Right renal cortex interstitium (tissue), 3 donors: ENCODE measurements around the gene UIMC1. TPM values are rescaled to one million over a fixed set of nuclear protein-coding genes. Genes with fewer than 3 reads are reported as not detected.
"Not testable (repeated sequence)": the region's sequence is repeated elsewhere in the genome, so short reads cannot be mapped to it uniquely, and the experiment has no call there.

Source experiments
- DNase-seq, 3 donors: peaks; one replicate each; pipeline ENCODE4 v3.0.0-alpha.2; 2013; ENCODE audit warnings: low read depth in 3 of 3, low spot score in 2 of 3
- polyA plus RNA-seq, 3 donors: library from polyadenylated mRNA; unstranded; fragments of 120-200 nt; gene quantifications; one replicate each; pipeline ENCODE4 v1.2.1, GENCODE V29; 2013; ENCODE audit not compliant: insufficient read length in 3 of 3

UIMC1 gene
- 10 to 100 TPM; 41.4 to 52.1 (median 49.2) TPM for polyA plus RNA-seq

DNA sequence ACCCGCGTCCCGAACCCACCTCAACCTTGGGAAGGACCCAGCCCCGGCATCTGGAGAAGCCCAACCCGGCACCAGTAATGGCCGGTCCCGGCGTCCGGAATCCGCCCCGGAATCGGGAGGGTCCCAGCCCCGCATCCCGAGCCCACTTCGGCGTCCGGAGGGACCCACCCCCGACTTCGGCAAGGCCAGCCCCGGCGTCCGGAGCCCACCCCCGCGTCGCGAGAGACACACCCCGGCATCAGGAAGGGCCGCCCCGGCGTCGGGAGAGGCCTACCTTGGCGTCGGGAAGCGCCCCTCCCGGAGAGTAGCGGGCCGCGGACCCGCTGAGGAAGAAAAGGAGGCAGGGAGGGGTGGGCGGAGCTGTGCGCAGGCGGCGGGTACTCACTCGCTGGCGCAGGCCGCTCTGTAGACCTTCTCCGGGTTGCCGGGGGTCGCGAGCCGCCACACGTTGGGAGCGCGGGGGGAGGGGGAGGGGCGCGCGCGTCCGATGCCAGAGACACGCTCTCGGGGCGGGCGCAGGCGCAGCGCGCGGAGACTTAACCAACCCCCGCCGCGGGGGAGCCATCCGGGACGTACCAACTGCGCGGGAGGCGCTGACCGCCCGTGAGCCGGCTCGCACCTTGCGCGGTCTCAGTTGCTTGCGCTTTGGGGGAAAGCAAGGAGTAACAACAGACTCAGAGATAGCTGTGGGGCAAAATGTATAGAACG, at the start of gene UIMC1:
Gene UIMC1 (minus strand): TSS at position 515 of the 708 bp plus-strand sequence. CDS start 24,164 bp downstream, outside the sequence.
- peak; percentile 83 to 89 (median 84) for DNase-seq

- no peak for DNase-seq
These were observed 42.7 kb upstream of the UIMC1 start for GRCh38 chr5:177049285-177049684.

DNA sequence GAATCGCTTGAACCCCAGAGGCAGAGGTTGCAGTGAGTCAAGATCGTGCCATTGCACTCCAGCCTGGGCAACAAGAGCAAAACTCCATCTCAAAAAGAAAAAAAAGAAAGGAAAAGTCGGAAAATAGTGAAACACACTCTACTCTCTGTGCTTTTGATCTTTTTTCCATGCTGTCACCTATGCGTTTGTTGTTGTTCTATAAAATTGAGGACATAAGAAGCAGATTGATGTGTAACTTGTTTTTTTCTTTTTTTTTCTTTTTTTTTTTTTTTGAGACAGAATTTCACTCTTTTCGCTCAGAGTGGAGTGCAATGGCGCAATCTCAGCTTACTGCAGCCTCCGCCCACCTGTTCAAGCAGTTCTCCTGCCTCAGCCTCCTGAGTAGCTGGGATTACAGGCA, 42.0 kb upstream of the UIMC1 start:
- DNase-seq = not testable (repeated sequence)

- DNase-seq = no peak
These were observed 39.1 kb upstream of the UIMC1 start for GRCh38 chr5:177045631-177046030.

DNA sequence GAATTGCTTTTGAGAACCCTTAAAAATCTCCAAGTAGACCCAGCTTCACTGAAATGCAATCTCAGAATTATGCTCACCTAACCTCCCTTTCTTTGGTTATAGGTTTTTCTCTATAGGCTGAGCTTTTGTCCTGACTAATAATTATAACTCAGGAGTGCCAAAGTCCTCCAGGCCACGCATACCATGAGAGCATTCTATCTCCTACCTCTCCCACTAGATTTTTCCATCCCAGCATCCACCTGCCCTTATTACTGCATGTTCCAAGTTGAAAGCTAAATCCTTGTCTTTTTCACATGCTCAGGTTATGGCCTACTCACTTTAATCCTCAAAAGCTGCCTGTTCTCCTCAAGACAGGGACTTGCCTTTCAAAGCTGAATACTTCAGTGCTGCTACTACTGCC, 38.1 kb upstream of the UIMC1 start:
- no peak for DNase-seq

GRCh38 chr5:177043958-177044357, 37.4 kb upstream of the UIMC1 start:
- DNase-seq = no peak

- no peak for DNase-seq
These were observed 36.5 kb upstream of the UIMC1 start for GRCh38 chr5:177043114-177043513.

DNA sequence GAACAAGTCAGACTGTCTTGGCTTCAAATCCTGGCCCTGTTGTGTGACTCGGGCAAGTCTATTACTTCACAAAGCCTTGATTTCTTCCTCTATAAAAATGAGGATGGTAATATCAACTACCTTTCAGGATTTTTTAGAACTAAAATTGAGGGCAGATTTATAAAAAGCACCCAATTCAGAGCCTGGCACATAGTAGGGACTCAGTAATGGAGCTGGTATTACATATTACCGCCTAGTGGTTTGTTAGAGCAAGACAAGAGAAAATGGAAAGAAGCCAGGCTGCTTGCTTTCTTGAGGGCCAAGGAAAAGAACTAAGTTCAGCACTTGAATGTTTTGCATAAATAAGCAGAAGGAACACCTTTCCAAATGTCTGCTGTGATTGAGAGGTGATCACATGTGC, 35.4 kb upstream of the UIMC1 start:
- no peak for DNase-seq

- DNase-seq = no peak
These were observed 34.3 kb upstream of the UIMC1 start for GRCh38 chr5:177040814-177041420.

DNA sequence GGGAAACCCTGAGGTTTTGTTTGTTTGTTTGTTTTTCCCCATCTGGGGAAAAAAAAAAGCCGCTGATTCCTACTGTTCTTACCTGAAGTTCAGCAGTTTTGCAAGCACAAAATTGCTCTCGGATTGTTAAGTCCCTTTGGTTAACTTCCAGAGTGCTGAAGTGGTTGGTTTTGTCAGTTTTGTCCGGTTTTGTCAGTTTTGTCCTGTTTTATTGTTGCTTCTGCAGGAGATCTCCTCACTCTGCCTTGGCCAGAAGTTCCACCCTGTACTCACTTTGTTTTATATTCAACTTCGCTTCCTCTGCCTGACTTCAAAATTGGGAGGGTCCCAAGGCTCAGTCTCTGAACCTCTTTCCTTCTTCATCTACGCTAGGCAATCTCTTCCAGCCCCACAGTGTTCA, 30.3 kb upstream of the UIMC1 start:
- no peak for DNase-seq

DNA sequence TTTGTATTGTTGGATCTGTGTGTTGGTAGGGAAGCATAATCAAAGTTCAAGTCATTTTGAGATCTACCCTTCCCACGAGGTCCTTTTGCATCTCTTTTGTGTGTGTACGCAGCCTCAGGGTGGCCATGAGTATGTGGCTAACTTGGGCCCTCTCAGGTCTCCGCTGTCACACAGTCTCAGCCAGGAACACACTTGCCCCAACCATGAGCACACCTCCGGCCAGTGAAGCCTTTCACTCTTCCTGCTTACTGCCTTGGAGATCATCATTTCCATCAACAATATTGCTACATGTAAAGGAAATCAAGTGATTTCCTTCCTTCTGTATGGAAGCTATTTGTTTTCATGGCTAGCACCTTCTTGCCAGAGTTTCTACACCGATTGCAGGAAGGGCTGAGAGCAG, 29.9 kb upstream of the UIMC1 start:
- DNase-seq = no peak

- DNase-seq = peak in 1 of 3 donors; percentile 10
These were observed 29.4 kb upstream of the UIMC1 start for GRCh38 chr5:177035976-177036375.

- DNase-seq = no peak
These were observed 22.9 kb upstream of the UIMC1 start for GRCh38 chr5:177029498-177029897.

DNA sequence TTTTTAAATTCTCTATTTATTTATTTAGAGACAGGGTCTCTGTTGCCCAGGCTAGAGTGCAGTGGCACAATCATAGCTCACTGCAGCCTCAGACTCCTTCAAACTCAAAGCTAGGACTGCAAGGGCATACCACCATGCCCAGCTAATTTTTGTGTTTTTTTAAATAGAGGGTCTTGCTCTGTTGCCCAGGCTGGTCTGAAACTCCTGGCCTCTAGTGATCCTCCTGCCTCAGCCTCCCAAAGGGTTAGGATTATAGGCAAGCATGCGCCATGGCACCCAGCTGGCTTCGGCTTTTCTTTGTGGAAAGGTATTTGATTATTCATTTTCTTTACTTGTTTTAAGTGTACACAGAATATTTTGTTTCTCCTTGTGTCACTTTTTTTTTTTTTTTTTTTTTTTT, 21.1 kb upstream of the UIMC1 start:
- DNase-seq = no peak

- DNase-seq = no peak
These were observed 18.6 kb upstream of the UIMC1 start for GRCh38 chr5:177025101-177025601.

GRCh38 chr5:177024559-177024958, 18.0 kb upstream of the UIMC1 start:
- no peak for DNase-seq

- no peak for DNase-seq
These were observed 16.7 kb upstream of the UIMC1 start for GRCh38 chr5:177023303-177023664.

GRCh38 chr5:177022386-177023302, 16.1 kb upstream of the UIMC1 start, which contains the start of gene ZNF346:
TSS of gene ZNF346 (plus strand) at chr5:177022696. CDS start at chr5:177022739, 43 bp downstream.
- peak; percentile 90 to 93 (median 90) for DNase-seq

GRCh38 chr5:177020033-177020432, 13.5 kb upstream of the UIMC1 start:
- DNase-seq = no peak

DNA sequence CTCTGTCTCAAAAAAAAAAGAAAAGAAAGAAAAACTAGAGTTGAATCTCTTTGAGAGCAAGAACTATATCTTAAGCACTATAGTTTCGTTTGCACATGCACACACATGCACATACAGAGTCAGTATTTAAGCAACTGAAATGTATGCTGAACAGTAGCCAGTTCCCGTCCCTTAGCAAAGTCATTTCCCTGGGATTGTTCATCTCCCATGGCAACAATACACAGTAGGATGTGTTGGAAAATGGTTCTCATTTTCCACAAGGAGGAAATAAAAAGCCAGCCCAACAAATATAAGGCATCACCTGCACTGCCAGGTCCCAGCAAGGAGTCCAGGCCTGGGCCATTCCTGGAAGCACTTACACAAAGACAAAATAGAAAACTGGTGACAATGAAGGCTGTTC, 11.8 kb upstream of the UIMC1 start:
- DNase-seq = no peak

- DNase-seq = no peak
These were observed 8.6 kb upstream of the UIMC1 start for GRCh38 chr5:177015156-177015555.
